ENCODE data around the gene PIGB. TPM values are rescaled to one million over a fixed set of nuclear protein-coding genes. Genes with fewer than 3 reads are reported as not detected.

PIGB gene
- total RNA-seq, 1 donor from 2014 or later: 14.6 TPM

DNA sequence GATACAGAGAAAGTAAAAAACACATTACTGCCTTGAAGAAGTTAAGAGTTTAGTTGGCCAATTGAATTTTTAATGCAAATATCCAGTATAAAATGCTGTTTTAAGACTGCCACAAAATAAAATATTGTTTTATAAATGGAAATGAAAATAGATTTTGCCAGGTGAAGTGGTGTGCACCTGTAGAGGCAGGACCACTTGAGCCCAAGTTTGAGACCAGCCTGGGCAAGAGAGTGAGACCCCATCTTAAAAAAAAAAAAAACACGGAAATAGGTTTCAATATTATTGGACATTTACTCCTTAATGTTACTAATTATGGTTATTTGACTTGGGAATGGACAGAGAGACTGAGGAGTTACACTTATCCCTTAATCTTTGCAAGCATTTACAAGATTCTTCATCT, 1.9 kb downstream of the PIGB start:
- Mint-ChIP-seq H3K36me3 (ENCODE audit: low read depth) (no peaks in the 10 kb centered on the region), H3K27me3 (ENCODE audit: low read depth) (no peaks in the 10 kb centered on the region), H3K4me1 (peaks cover 30% of the 10 kb centered on the region), H3K4me3 (no peak overlapping the region), H3K9me3 (no peaks in the 10 kb centered on the region), H3K27ac (ENCODE audit: unreplicated experiment) (no peak overlapping the region)
- TF ChIP-seq, protein P1, sequence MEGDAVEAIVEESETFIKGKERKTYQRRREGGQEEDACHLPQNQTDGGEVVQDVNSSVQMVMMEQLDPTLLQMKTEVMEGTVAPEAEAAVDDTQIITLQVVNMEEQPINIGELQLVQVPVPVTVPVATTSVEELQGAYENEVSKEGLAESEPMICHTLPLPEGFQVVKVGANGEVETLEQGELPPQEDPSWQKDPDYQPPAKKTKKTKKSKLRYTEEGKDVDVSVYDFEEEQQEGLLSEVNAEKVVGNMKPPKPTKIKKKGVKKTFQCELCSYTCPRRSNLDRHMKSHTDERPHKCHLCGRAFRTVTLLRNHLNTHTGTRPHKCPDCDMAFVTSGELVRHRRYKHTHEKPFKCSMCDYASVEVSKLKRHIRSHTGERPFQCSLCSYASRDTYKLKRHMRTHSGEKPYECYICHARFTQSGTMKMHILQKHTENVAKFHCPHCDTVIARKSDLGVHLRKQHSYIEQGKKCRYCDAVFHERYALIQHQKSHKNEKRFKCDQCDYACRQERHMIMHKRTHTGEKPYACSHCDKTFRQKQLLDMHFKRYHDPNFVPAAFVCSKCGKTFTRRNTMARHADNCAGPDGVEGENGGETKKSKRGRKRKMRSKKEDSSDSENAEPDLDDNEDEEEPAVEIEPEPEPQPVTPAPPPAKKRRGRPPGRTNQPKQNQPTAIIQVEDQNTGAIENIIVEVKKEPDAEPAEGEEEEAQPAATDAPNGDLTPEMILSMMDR (conservative IDR thresholded peaks at IDR 0.05): no peak
- no peak for DNase-seq (ENCODE audit: low read depth, low spot score)

DNA sequence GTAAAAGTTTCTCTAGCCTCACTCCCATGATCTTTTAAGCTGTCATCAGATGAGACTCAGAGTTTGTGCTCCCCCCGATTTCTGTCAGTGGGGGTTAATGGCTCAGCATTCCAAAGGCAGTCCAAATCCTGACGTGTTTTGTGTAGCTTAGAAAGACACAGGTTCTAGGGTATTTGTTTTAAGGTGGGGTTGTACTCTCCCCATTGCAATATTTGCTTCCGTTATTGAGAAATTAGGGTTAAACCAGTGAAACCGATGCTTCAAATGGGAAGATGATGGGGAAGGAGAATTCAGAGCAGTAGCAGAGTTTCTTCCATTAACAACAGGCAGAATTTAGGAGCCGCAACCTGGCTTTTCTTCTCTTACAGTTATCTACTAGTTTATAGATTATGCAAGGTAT, 3.4 kb downstream of the PIGB start:
- H3K4me1 Mint-ChIP-seq: peaks cover 29% of the 10 kb centered on the region
- no peaks in the 10 kb centered on the region for H3K9me3 Mint-ChIP-seq
- no peaks in the 10 kb centered on the region for H3K36me3 Mint-ChIP-seq (ENCODE audit: low read depth)
- no peak overlapping the region for H3K27ac Mint-ChIP-seq (ENCODE audit: unreplicated experiment)
- peak overlapping the region; percentile 14 for H3K4me3 Mint-ChIP-seq
- DNase-seq (ENCODE audit: low read depth, low spot score): no peak
- TF ChIP-seq, protein P1 (conservative IDR thresholded peaks at IDR 0.05): no peak
- H3K27me3 Mint-ChIP-seq (ENCODE audit: low read depth): no peaks in the 10 kb centered on the region

- no peaks in the 10 kb centered on the region for H3K9me3 Mint-ChIP-seq
- H3K4me1 Mint-ChIP-seq: peaks cover 10% of the 10 kb centered on the region
- no peaks in the 10 kb centered on the region for H3K27me3 Mint-ChIP-seq (ENCODE audit: low read depth)
Observed at GRCh38 chr15:55327387-55327786, 8.4 kb downstream of the PIGB start.

GRCh38 chr15:55334371-55334770, 15.3 kb downstream of the PIGB start:
- Mint-ChIP-seq H3K27me3 (ENCODE audit: low read depth) (no peaks in the 10 kb centered on the region), H3K9me3 (no peaks in the 10 kb centered on the region), H3K27ac (ENCODE audit: unreplicated experiment) (no peak overlapping the region), H3K4me1 (no peaks in the 10 kb centered on the region), H3K36me3 (ENCODE audit: low read depth) (no peaks in the 10 kb centered on the region), H3K4me3 (no peak overlapping the region)
- TF ChIP-seq, protein P1 (conservative IDR thresholded peaks at IDR 0.05): no peak
- DNase-seq (ENCODE audit: low read depth, low spot score): no peak

More at GRCh38 chr15:55327387-55327786, 8.4 kb downstream of the PIGB start:
- no peak for DNase-seq (ENCODE audit: low read depth, low spot score)
- Mint-ChIP-seq H3K27ac (ENCODE audit: unreplicated experiment) (no peak overlapping the region), H3K36me3 (ENCODE audit: low read depth) (no peaks in the 10 kb centered on the region), H3K4me3 (no peak overlapping the region)
- TF ChIP-seq, protein P1 (conservative IDR thresholded peaks at IDR 0.05): no peak

DNA sequence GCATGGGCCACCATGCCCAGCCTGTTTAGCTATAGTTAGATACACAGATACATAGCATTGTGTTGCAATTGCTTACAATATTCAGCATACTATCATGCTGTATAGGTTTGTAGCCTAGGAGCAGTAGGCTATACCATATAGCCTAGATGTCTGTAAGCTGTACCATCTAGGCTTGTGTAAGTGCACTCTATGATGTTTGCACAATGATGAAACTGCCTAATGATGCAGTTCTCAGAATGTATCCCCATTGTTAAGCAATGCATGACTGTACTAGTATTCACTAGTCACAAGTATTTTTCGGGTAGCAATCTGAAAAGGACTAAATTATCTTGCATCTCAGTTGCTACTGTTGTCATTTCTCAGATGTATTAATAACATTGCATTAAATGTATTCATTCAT, 16.0 kb downstream of the PIGB start:
- Mint-ChIP-seq H3K9me3 (no peaks in the 10 kb centered on the region), H3K4me1 (no peaks in the 10 kb centered on the region), H3K27ac (ENCODE audit: unreplicated experiment) (no peak overlapping the region), H3K27me3 (ENCODE audit: low read depth) (no peaks in the 10 kb centered on the region), H3K36me3 (ENCODE audit: low read depth) (peaks cover 4% of the 10 kb centered on the region), H3K4me3 (no peak overlapping the region)
- TF ChIP-seq, protein P1 (conservative IDR thresholded peaks at IDR 0.05): no peak
- no peak for DNase-seq (ENCODE audit: low read depth, low spot score)

GRCh38 chr15:55337160-55337559, 18.1 kb downstream of the PIGB start:
- Mint-ChIP-seq H3K4me1 (no peaks in the 10 kb centered on the region), H3K27ac (ENCODE audit: unreplicated experiment) (no peak overlapping the region), H3K9me3 (no peaks in the 10 kb centered on the region), H3K4me3 (no peak overlapping the region), H3K36me3 (ENCODE audit: low read depth) (peaks cover 4% of the 10 kb centered on the region), H3K27me3 (ENCODE audit: low read depth) (no peaks in the 10 kb centered on the region)
- DNase-seq (ENCODE audit: low read depth, low spot score): no peak
- TF ChIP-seq, protein P1 (conservative IDR thresholded peaks at IDR 0.05): no peak

All from neural crest cell (in vitro differentiated cells).